Loucy (cell line): ENCODE results near the gene DTX1.

Source experiments
- CTCF ChIP-seq: fragments of 200-600 bp; sonication (generic); conservative IDR thresholded peaks from 2 replicates; pipeline ENCODE4 v1.5.1; 2014; ENCODE audit warnings: mild to moderate bottlenecking, antibody characterized with exemption, low read length
- EZH2phosphoT487 ChIP-seq: fragments of 200-600 bp; IDR thresholded peaks from 2 replicates; pipeline ENCODE4 v1.6.1; 2018; ENCODE audit warnings: antibody characterized with exemption, mild to moderate bottlenecking, moderate library complexity, borderline replicate concordance

GRCh38 chr12:113088037-113088436 is 31.5 kb downstream of the DTX1 start:
- TF ChIP-seq EZH2phosphoT487 (no peak), CTCF (no peak)
